H1 (cell line): Measurements from ENCODE around the gene NAP1L1. TPM values are rescaled to one million over a fixed set of nuclear protein-coding genes. Genes with fewer than 3 reads are reported as not detected.

ENCODE experiments used
- CTBP2 ChIP-seq: IDR thresholded peaks from 2 replicates; pipeline ENCODE4 v1.7.0; 2011; ENCODE audit warnings: borderline replicate concordance, mild to moderate bottlenecking, moderate library complexity, mixed read lengths, low read length; ENCODE audit not compliant: insufficient read depth, insufficient read length
- CTCF ChIP-seq, 3 experiments: IDR thresholded peaks; 1 replicate in 2 of 3; 2 replicates in 1 of 3; pipeline versions ENCODE4 v1.5.1 to v1.6.1; 2011; ENCODE audit warnings: low read length in 3 of 3, mild to moderate bottlenecking in 3 of 3, inconsistent platforms in 2 of 3, low read depth in 1 of 3, moderate library complexity in 1 of 3; ENCODE audit not compliant: insufficient read depth in 1 of 3; ENCODE audit errors: control extremely low read depth in 1 of 3
- EZH2 ChIP-seq: fragments of 200-600 bp; sonication (generic); IDR thresholded peaks from 2 replicates; pipeline ENCODE4 v1.7.1; 2012; ENCODE audit warnings: low read depth, mild to moderate bottlenecking, moderate library complexity, low read length, inconsistent platforms; ENCODE audit not compliant: severe bottlenecking
- HDAC2 ChIP-seq, 2 experiments: fragments of 300-600 bp in 1 of 2; sonication (generic) in 1 of 2; IDR thresholded peaks; 2 replicates each; pipeline ENCODE4 v1.6.1; 2011 to 2012; ENCODE audit warnings: low read depth in 2 of 2, low read length in 2 of 2, mild to moderate bottlenecking in 2 of 2, moderate library complexity in 2 of 2, borderline replicate concordance in 1 of 2, inconsistent platforms in 1 of 2
- MAFK ChIP-seq: IDR thresholded peaks from 2 replicates; pipeline ENCODE4 v1.6.1; 2012; ENCODE audit warnings: low read depth, mild to moderate bottlenecking, improper control_type of control experiment, low read length
- SAP30 ChIP-seq: fragments of 300-600 bp; sonication (generic); IDR thresholded peaks from 2 replicates; pipeline ENCODE4 v1.7.1; 2012; ENCODE audit warnings: low read length, moderate library complexity, mild to moderate bottlenecking, inconsistent platforms; ENCODE audit not compliant: insufficient read depth, insufficient replicate concordance
- SUZ12 ChIP-seq: fragments of 200-600 bp; sonication (generic); IDR thresholded peaks from 2 replicates; pipeline ENCODE4 v1.6.1; 2012; ENCODE audit warnings: mild to moderate bottlenecking, inconsistent platforms, low read length, moderate library complexity, mixed read lengths
- ZNF274 ChIP-seq: IDR thresholded peaks from 2 replicates; pipeline ENCODE4 v1.7.0; 2012; ENCODE audit warnings: low read length, borderline replicate concordance; ENCODE audit errors: extremely low read depth
- polyA plus RNA-seq, 7 experiments: library from polyadenylated mRNA; depleted of rRNA in 3 of 7; stranded (reverse) in 5 of 7; unstranded in 2 of 7; fragments of >200 nt in 5 of 7; fragments of 200-250 nt in 2 of 7; gene quantifications; 1 replicate in 5 of 7; 2 replicates in 1 of 7; 4 replicates in 1 of 7; pipeline versions ENCODE4 v1.2.1 to v1.2.3, GENCODE V29; 2011 to 2013; ENCODE audit warnings: missing spikeins in 2 of 7, mixed read lengths in 2 of 7
- total RNA-seq: library from RNA; stranded (reverse); fragmentation: NEBNext Ultra II Directional; extraction: Animal tissue kit (Norgen Biotek cat#: 25700); gene quantifications from 2 replicates; pipeline ENCODE4 v1.2.1, GENCODE V29; 2021

NAP1L1 gene
- total and polyA plus RNA-seq, 2 of the 8 experiments (the other 6 are each of a cell fraction or from before 2014, with no cell fraction given) = 202 to 1,159 TPM

- TF ChIP-seq SAP30 = no peak
- no peak for TF ChIP-seq ZNF274
- TF ChIP-seq CTCF (IDR thresholded peaks at IDR 0.05; ENCODE audit: control extremely low read depth in 1 of 3, insufficient read depth in 1 of 3, low read depth in 1 of 3, low read length in 3 of 3) = no peak
- TF ChIP-seq EZH2 = no peak
- no peak for TF ChIP-seq SUZ12
- no peak for TF ChIP-seq HDAC2 (IDR thresholded peaks at IDR 0.05; ENCODE audit: borderline replicate concordance in 1 of 2, low read depth in 2 of 2, low read length in 2 of 2)
- no peak for TF ChIP-seq CTBP2
- no peak for TF ChIP-seq MAFK
- TF ChIP-seq, all 59 proteins: peak for 0
Measured at GRCh38 chr12:75995691-75996090, 88.8 kb downstream of the NAP1L1 start (continued).
